NT2/D1 (cell line): Measurements from ENCODE around the gene SCYL2.

Experiments used
- YY1 ChIP-seq: IDR thresholded peaks from 2 replicates; pipeline ENCODE4 v1.6.1; 2011; ENCODE audit not compliant: insufficient read length, insufficient read depth
- ZNF274 ChIP-seq: IDR thresholded peaks from 2 replicates; pipeline ENCODE4 v1.6.1; 2011; ENCODE audit warnings: mild to moderate bottlenecking, low read depth, low read length

- TF ChIP-seq YY1 (no peak), ZNF274 (no peak)
These were observed 32.2 kb upstream of the SCYL2 start for GRCh38 chr12:100234591-100235304.
